ENCODE results near the gene PF4V1. TPM values are rescaled to one million over a fixed set of nuclear protein-coding genes. Genes with fewer than 3 reads are reported as not detected.

PF4V1 gene
- total RNA-seq, 1 experiment from 2014 or later, result not detected

DNA sequence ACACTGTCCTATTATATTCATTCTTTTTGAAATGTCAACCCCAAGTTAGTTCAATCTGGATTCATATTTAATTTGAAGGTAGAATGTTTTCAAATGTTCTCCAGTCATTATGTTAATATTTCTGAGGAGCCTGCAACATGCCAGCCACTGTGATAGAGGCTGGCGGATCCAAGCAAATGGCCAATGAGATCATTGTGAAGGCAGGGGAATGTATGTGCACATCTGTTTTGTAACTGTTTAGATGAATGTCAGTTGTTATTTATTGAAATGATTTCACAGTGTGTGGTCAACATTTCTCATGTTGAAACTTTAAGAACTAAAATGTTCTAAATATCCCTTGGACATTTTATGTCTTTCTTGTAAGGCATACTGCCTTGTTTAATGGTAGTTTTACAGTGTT is 17.7 kb downstream of the PF4V1 start:
- H3K27ac ChIP-seq, result no peak overlapping the region
- ChIA-PET POLR2A (ENCODE audit: unreplicated experiment) (interaction anchor here (0.6 kb wide), 1 partner anchor 144 kb away, joined by 21 read pairs; no protein-coding TSS in a partner anchor), CTCF (no interaction called here)
- BruUV-seq (replicated peaks), result no TSS peak
- H4K20me1 ChIP-seq (ENCODE audit: insufficient read depth), result no peaks in the 10 kb centered on the region
- no peaks in the 10 kb centered on the region for H3K9me2 ChIP-seq (ENCODE audit: insufficient read depth)
- H3K36me3 ChIP-seq (ENCODE audit: low read depth), result no peaks in the 10 kb centered on the region
- no peak overlapping the region for H3K4me3 ChIP-seq
- no peak for TF ChIP-seq EZH2 (IDR thresholded peaks at IDR 0.05; ENCODE audit: low read depth)
- TF ChIP-seq, protein P1, sequence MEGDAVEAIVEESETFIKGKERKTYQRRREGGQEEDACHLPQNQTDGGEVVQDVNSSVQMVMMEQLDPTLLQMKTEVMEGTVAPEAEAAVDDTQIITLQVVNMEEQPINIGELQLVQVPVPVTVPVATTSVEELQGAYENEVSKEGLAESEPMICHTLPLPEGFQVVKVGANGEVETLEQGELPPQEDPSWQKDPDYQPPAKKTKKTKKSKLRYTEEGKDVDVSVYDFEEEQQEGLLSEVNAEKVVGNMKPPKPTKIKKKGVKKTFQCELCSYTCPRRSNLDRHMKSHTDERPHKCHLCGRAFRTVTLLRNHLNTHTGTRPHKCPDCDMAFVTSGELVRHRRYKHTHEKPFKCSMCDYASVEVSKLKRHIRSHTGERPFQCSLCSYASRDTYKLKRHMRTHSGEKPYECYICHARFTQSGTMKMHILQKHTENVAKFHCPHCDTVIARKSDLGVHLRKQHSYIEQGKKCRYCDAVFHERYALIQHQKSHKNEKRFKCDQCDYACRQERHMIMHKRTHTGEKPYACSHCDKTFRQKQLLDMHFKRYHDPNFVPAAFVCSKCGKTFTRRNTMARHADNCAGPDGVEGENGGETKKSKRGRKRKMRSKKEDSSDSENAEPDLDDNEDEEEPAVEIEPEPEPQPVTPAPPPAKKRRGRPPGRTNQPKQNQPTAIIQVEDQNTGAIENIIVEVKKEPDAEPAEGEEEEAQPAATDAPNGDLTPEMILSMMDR (conservative IDR thresholded peaks at IDR 0.05), result no peak
- DNase-seq, result no peak
- no peaks in the 10 kb centered on the region; the same call in 1 of the 2 replicates for H3K4me1 ChIP-seq (replicated peaks; ENCODE audit: insufficient read depth)
- no peak overlapping the region for H2AFZ ChIP-seq
- intact Hi-C loops (cut with micrococcal nuclease; ENCODE audit: unreplicated experiment), result no loop called here
- no peaks in the 10 kb centered on the region for H3F3A ChIP-seq (ENCODE audit: insufficient read depth, low read depth)
- H3K9me3 ChIP-seq (ENCODE audit: insufficient read depth, low read depth), result no peaks in the 10 kb centered on the region; the same call in 1 of the 2 replicates
- H3K79me2 ChIP-seq (ENCODE audit: low read depth), result no peaks in the 10 kb centered on the region
- no peaks in the 10 kb centered on the region for H3K27me3 ChIP-seq (ENCODE audit: insufficient read depth, low read depth)
- H3K4me2 ChIP-seq, result no peak overlapping the region

DNA sequence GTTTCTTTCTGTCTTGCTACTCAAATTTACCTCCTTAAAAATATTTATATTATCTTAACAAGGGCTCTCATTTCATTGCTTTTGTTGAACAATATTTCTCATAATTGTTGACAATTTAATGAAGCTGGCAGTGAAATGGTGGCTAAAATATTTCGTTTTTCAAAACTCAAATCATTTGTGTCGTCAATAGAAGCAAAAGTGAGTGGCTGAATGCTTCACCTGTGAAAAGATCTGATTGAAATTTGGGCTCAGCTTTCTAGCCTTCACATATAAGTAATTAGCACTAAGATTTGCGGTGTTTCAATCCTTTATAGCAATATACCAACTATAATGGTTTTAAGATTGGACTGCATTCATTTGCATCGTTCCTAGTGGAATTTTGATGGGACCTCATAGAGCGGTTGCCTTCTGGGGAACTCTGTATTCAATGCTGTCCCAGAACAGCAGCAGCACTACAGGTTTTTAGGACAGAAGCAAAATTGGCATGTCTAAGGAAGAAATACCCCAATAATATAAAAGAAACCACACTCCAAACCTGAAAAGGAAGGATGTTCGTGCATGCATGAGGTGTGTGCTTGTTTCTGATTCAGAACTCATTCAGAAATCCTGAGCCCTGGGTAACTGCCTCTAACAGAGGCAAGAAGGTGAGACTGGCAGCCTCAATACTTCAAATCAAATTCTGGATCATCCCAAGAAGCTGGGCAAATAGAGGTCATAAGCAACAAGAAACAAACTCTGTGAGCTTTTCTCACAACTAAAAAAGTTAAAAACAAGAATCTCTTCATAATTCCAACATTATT is 18.6 kb downstream of the PF4V1 start:
- TF ChIP-seq, protein P1 (conservative IDR thresholded peaks at IDR 0.05), result no peak
- TF ChIP-seq EZH2 (IDR thresholded peaks at IDR 0.05; ENCODE audit: low read depth), result no peak
- Histone ChIP-seq H3K9me2 (ENCODE audit: insufficient read depth) (no peaks in the 10 kb centered on the region), H3K4me1 (replicated peaks; ENCODE audit: insufficient read depth) (no peaks in the 10 kb centered on the region; the same call in 1 of the 2 replicates), H3K9me3 (ENCODE audit: insufficient read depth, low read depth) (no peaks in the 10 kb centered on the region; the same call in 1 of the 2 replicates), H4K20me1 (ENCODE audit: insufficient read depth) (no peaks in the 10 kb centered on the region), H3F3A (ENCODE audit: insufficient read depth, low read depth) (no peaks in the 10 kb centered on the region), H3K4me3 (no peak overlapping the region), H3K36me3 (ENCODE audit: low read depth) (no peaks in the 10 kb centered on the region), H3K4me2 (no peak overlapping the region), H3K27me3 (ENCODE audit: insufficient read depth, low read depth) (no peaks in the 10 kb centered on the region), H2AFZ (no peak overlapping the region), H3K27ac (no peak overlapping the region), H3K79me2 (ENCODE audit: low read depth) (no peaks in the 10 kb centered on the region)
- no TSS peak for BruUV-seq (replicated peaks)
- POLR2A ChIA-PET (ENCODE audit: unreplicated experiment), result no interaction called here
- CTCF ChIA-PET, result no interaction called here
- DNase-seq, result no peak
- intact Hi-C loops (cut with micrococcal nuclease; ENCODE audit: unreplicated experiment), result no loop called here

DNA sequence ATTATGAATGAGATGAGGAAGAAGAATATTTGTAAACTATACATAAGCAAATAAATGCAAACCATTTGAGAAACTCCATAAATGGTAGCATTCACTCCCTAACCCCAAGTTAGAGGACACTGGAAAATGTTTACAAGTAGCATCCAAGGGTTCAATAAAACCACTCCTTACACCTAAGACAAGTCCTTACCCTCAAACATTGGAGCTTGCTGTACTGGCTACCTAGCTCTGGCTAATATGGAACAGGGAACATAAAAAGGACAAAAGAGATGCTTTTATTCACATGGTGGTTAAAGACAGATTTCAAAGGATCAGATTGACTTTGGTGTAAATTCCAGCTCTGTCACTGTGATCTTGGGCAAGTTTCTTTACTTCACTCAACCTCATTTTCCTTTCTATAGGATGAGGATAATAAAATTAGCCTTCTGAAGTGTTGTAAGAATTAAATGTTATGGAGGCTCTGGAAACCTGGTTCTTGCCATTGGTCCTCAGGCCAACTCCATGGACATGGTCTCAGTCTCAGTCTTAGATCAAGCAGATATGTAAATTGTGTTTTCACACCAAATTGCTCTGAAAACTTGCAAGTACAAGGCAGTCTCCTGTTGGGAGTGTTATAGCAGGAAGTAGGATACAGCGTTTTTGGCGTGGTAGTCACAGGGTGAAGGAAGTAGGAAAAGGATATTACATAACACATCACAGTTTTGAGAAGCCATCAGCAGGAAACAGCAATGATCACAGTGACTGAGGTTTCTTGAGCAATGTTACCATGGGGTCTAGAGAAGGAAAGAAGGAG is 19.4 kb downstream of the PF4V1 start:
- Histone ChIP-seq H3K4me3 (no peak overlapping the region), H3K9me2 (ENCODE audit: insufficient read depth) (no peaks in the 10 kb centered on the region), H3K27ac (no peak overlapping the region), H3K4me2 (no peak overlapping the region), H4K20me1 (ENCODE audit: insufficient read depth) (no peaks in the 10 kb centered on the region), H3K4me1 (replicated peaks; ENCODE audit: insufficient read depth) (no peaks in the 10 kb centered on the region; the same call in 1 of the 2 replicates), H3K79me2 (ENCODE audit: low read depth) (no peaks in the 10 kb centered on the region), H3K27me3 (ENCODE audit: insufficient read depth, low read depth) (no peaks in the 10 kb centered on the region), H3F3A (ENCODE audit: insufficient read depth, low read depth) (no peaks in the 10 kb centered on the region), H2AFZ (no peak overlapping the region), H3K9me3 (ENCODE audit: insufficient read depth, low read depth) (no peaks in the 10 kb centered on the region; the same call in 1 of the 2 replicates), H3K36me3 (ENCODE audit: low read depth) (no peaks in the 10 kb centered on the region)
- no TSS peak for BruUV-seq (replicated peaks)
- CTCF ChIA-PET, result no interaction called here
- POLR2A ChIA-PET (ENCODE audit: unreplicated experiment), result no interaction called here
- DNase-seq, result no peak
- intact Hi-C loops (cut with micrococcal nuclease; ENCODE audit: unreplicated experiment), result no loop called here
- TF ChIP-seq, protein P1 (conservative IDR thresholded peaks at IDR 0.05), result no peak
- no peak for TF ChIP-seq EZH2 (IDR thresholded peaks at IDR 0.05; ENCODE audit: low read depth)

All from PC-9 (cell line).